HepG2 (cell line): ENCODE results near the gene SNAP23. TPM values are rescaled to one million over a fixed set of nuclear protein-coding genes. Genes with fewer than 3 reads are reported as not detected.
A peak's percentile ranks its signal among the peaks of the same experiment; 100 is the strongest.

Source experiments
- KIAA2018 ChIP-seq: sonication (generic); formaldehyde crosslinking; IDR thresholded peaks from 2 replicates; pipeline ENCODE4 v1.5.0; 2020; ENCODE audit warnings: mild to moderate bottlenecking, missing genetic modification reagents, borderline replicate concordance
- NR1H2 ChIP-seq: sonication (generic); formaldehyde crosslinking; IDR thresholded peaks from 2 replicates; pipeline ENCODE4 v1.8.1; 2022; ENCODE audit warnings: low read depth, missing genetic modification reagents, borderline replicate concordance
- REL ChIP-seq: sonication (generic); formaldehyde crosslinking; conservative IDR thresholded peaks from 2 replicates; pipeline ENCODE4 v1.8.0; 2022; ENCODE audit warnings: mild to moderate bottlenecking, missing genetic modification reagents, moderate library complexity
- TEAD2 ChIP-seq: sonication (generic); formaldehyde crosslinking; IDR thresholded peaks from 2 replicates; pipeline ENCODE4 v1.9.0; 2021; ENCODE audit warnings: missing genetic modification reagents
- THAP7 ChIP-seq: sonication (generic); formaldehyde crosslinking; IDR thresholded peaks from 2 replicates; pipeline ENCODE4 v1.8.1; 2023; ENCODE audit warnings: mild to moderate bottlenecking, missing genetic modification reagents
- ZBTB42 ChIP-seq: sonication (generic); formaldehyde crosslinking; IDR thresholded peaks from 2 replicates; pipeline ENCODE4 v1.5.0; 2020; ENCODE audit warnings: mild to moderate bottlenecking, missing genetic modification reagents
- ZHX2 ChIP-seq, 2 experiments: sonication (generic) in 1 of 2; formaldehyde crosslinking in 1 of 2; IDR thresholded peaks; 2 replicates each; pipeline versions ENCODE4 v1.6.1 to v1.9.0; 2014 to 2022; ENCODE audit warnings: antibody characterized with exemption in 1 of 2, borderline replicate concordance in 1 of 2, inconsistent platforms in 1 of 2, low read depth in 1 of 2, missing genetic modification reagents in 1 of 2
- ZNF124 ChIP-seq: sonication (generic); formaldehyde crosslinking; IDR thresholded peaks from 2 replicates; pipeline ENCODE4 v1.4.0; 2020; ENCODE audit warnings: missing genetic modification reagents
- ZNF230 ChIP-seq: sonication (generic); formaldehyde crosslinking; IDR thresholded peaks from 2 replicates; pipeline ENCODE4 v1.4.0; 2020; ENCODE audit warnings: mild to moderate bottlenecking, missing genetic modification reagents
- ZNF576 ChIP-seq: sonication (generic); formaldehyde crosslinking; IDR thresholded peaks from 2 replicates; pipeline ENCODE4 v1.4.0; 2020; ENCODE audit warnings: mild to moderate bottlenecking, missing genetic modification reagents
- ZSCAN20 ChIP-seq: sonication (generic); formaldehyde crosslinking; IDR thresholded peaks from 2 replicates; pipeline ENCODE4 v1.4.0; 2020; ENCODE audit warnings: missing genetic modification reagents, mild to moderate bottlenecking, borderline replicate concordance
- polyA plus RNA-seq, 8 experiments: library from polyadenylated mRNA; depleted of rRNA in 3 of 8; stranded (reverse) in 7 of 8; unstranded in 1 of 8; fragments of >200 nt; fragmentation: Illumina TruSeq in 4 of 8; extraction: Trizol in 4 of 8; gene quantifications; 2 replicates each; pipeline versions ENCODE4 v1.2.1 to v1.2.3, GENCODE V29; 2011 to 2016; ENCODE audit warnings: low read depth in 4 of 8, missing spikeins in 1 of 8, mixed read lengths in 1 of 8; ENCODE audit not compliant: insufficient read depth in 1 of 8
- total RNA-seq, 5 experiments: library from RNA; depleted of rRNA; stranded (reverse); fragments of >200 nt; fragmentation: Illumina TruSeq; extraction: Trizol; gene quantifications; 2 replicates each; pipeline ENCODE4 v1.2.3, GENCODE V29; 2016; ENCODE audit warnings: low read depth in 1 of 5

SNAP23 gene
- total and polyA plus RNA-seq, 2 of the 13 experiments (the other 11 are each of a cell fraction or from before 2014, with no cell fraction given): 37.0 to 101 TPM

GRCh38 chr15:42490671-42491538, 4.5 kb upstream of the SNAP23 start, which contains the start of gene ZNF106 (continued):
- TF ChIP-seq KIAA2018 (CRISPR knock-in tag) (no peak), ZNF576 (CRISPR knock-in tag) (no peak), THAP7 (CRISPR knock-in tag) (0 out of 2 replicates have a peak, but pooled peaks have one; percentile 74), TEAD2 (CRISPR knock-in tag) (no peak), ZHX2 (IDR thresholded peaks at IDR 0.05; ENCODE audit: low read depth) (peak; percentile 85), ZHX2 (CRISPR knock-in tag; IDR thresholded peaks at IDR 0.05; ENCODE audit: borderline replicate concordance) (no peak), ZSCAN20 (CRISPR knock-in tag) (no peak; the same call in 1 of the 2 replicates), NR1H2 (CRISPR knock-in tag) (no peak), ZBTB42 (no peak), ZNF230 (CRISPR knock-in tag) (peak; percentile 59; the same call in 1 of the 2 replicates), ZNF124 (CRISPR knock-in tag) (peak; percentile 81), REL (no peak)
